HL-60/S4 treated with retinoic acid at 250 ng/mL for 4 days and 3 days (cell line): Measurements from ENCODE around the gene POU2F2.

Experiments
- in situ Hi-C: fragments of 300-500 bp; cut with MboI; formaldehyde crosslinking; loops from 2 replicates; pipeline ENCODE4 v1.7.0; 2022; ENCODE audit warnings: low sequenced_read_pairs

POU2F2 gene

DNA sequence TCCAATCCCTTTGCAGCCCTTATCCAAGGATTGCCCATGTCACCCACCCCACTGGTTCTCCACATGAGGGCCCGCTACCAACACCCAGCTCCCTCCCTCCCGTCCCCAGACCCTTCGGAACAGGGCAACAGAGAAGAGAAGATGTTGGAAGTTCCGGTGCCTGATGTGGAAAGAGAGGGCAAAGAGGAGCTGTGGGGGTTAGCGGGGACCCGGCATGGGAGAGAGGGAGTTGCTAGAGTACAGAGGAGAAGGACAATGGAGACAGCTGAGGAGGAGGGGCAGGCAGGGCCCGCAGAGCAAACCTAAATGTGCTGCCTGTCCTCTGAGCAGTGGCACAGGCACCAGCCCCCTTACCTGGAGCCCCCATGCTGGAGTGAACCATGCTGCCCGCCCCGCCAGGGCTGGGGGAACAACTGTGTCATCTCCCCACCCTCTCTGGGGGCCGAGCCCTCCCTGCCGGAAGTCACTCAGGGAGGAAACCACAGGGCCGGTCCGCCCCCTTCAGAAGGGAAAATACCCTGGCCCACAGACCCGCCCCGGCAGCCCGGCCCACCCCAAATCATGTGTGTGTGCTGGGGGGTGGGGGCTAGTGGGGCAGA is at the start of gene POU2F2:
TSS of gene POU2F2 (minus strand) at position 417 of the 599 bp plus-strand sequence. CDS start at position 382, 35 bp downstream.
- in situ Hi-C loops: no loop called here

DNA sequence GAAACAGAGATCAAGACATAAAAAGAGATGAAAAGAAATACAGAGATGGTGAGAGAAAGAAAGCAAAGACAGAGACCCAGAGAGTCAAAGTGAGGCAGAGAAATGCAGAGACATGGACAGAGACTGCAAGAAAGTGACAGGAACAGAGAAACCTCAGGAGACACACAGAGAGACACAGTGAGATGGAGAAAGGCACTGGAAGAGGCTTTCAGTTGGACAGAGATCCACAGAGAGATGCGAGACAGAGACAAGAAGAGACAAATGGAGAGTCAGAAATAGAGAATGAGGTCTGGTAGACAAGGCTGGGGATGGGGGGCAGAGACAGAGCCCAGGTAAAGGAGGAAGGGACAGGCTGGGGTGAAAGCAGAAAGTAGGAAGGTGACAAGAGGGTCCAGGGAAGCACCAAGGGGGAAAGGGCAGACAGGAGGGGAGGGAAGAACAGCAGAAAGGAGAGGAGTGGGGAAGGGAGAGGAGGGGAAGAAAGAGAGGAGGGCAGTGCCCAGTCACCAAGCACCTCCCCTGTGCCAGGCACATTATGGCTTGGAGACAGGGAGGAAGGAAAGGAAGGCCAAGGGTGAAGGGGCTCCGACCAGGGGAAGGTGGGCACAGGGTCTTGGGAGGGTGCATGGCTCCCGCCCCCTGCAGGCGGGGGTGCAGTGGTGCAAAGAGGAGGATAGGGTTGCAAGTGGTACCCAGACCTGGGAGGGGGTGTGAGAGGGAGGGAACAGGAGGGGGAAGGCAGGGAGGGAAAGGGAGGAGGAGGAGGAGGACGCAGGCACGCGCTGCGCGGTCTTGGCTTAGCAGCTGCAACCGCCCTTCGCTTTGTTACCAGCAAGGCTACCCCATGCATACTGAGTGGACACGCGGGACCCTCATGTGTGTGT is 46.8 kb upstream of the POU2F2 start:
- in situ Hi-C loops: no loop called here

DNA sequence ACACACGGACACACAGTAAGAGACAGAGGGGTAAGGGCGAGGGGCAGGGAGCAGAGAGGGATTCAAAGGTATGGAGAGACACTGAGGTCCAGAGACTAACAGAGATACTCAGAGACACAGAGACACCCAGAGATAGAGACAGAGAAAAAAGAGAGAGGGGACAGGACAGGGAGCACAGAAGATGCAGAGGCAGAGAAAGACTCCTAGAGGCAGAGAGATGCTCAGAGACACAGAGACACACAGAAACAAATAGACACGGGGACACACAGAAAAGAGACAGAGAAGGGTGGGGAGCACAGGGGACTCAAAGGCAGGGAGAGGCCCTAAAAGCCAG is 45.4 kb upstream of the POU2F2 start:
- in situ Hi-C loops: no loop called here

DNA sequence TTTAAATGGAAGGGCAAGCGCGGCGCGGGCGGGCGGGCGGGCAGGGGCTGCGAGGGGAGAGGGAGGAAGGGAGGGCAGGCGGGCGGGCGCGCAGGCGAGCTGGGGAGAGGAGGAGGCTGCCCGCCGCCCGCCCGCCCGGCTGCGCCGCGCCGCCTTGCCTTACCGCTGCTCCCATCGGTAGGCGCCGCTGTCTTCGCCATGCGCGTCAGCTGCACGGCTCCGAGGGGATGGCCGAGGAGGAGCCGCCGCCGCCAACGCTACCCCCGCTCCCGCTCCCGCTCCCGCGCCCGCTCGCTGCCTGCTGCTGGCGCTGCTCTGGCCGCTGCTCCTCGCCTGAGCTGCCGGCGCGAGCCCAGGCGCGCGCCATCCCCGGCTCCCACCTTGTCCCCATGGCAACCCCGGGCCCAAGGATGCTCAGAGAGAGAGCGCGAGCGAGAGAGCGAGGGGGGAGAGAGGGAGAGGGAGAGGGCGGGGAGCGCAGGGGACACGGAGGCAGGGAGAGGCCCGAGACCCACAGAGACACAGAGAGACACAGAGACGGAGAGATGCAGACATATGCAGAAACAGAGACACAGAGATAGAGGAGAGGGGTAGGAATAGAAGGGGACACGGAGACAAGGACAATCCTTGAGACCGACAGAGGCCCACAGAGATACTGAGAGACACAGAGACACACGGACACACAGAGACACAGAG is 44.9 kb upstream of the POU2F2 start:
- in situ Hi-C loops: no loop called here

DNA sequence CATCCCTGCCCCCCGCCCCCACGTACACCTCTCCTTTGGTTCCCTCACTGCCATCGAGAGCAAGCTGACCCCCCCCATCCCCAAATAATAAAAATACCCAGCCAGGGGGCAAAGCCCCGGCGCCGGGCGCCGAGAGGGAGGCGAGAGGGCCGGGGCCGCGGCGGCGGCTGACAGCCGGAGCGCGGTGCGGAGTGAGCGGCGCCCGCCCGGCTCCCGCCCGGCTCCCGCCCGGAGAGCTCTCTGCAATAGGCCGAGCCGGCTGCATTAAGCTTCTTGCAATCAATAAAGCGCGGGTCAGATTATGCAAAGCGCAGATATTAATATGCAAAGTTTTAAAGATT is 44.4 kb upstream of the POU2F2 start:
- in situ Hi-C loops: no loop called here

DNA sequence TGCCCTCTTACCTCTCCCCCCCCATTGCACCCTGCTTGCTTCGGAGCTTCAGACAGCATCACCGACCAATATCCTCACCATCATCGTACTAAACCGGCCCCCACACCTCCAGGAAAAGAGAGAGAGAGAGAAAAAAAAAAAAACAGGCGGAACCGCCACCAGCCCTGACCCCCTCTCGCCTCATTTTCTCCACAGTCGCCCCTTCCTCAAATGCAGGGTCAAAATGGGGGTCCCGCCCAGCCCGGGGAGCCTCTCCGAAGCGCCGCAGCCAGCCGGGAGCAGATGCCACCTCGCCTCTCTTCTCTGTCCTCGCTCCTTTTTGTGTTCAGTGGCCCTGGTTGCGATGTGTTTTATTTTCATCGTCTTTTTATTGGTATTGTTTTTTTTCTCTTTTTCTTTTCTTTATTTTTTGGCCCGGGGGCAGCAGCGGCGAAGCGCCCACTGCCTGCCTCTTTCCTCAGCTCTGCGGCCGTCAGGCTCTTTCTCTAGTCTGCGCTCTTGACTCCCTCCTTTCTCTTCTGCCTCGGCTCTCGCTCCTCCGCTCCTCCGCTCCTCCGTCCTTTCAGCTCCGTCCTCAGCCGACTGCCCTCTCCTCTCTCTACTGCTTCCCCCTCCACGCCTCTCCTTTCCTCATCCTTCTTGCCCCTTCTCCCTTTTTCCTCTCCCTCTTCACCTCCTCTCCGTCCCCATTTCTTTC is 43.9 kb upstream of the POU2F2 start:
- in situ Hi-C loops: no loop called here

DNA sequence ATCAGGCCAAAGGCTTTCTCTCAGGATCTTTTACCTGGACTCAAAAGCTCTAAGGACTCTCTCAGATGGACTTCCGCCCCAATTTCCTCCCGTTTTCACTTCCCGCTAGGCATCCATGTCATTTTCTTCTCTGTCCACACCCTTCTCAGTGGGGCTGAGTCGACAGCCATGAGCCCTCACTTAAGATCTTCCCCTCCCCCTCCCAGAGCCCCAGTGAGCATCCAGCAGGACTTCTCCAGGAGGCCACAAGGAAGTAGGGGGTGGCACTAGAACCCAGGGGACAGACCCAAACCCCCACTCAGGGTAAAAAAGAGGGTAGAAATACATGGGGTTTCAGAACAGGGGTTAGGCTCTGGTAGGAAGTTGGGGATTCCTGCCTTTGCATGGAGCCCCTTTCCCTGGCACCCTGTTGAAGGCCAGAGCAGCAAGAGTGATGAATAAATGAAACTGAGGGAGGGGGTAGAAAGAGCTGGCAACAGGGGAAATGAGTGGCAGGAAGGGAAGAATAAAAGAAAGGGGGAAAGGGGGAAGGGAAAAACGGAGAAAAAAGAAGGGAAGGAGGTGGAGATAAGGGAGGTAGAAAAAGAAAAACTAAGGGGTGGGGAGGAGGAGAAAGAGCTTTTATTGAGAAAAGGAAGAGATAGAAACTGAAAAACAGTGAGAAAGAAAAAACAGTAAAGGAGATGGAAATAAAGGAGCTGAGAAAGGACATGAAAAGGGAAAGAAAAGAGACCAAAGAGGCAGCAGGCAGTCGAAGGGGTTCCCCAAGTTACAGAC is 42.9 kb upstream of the POU2F2 start:
- in situ Hi-C loops: no loop called here

DNA sequence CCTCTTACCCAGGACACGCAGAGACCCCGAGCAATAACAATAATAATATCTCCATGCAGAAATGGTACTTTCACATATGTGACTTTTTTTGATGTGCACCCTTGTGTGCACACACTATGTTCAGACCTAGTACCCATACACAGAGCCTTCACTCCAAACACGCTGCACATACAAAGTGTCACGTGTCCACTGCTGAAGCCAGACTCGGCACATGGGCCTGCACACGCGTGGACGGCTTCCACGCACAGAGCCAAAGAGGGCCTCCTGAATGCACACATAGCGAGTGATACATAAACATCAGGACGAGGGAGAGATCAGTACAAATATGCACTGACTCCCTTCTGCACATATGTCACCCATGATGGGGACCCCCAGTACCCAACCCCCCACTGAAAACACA is 41.9 kb upstream of the POU2F2 start:
- in situ Hi-C loops: no loop called here

DNA sequence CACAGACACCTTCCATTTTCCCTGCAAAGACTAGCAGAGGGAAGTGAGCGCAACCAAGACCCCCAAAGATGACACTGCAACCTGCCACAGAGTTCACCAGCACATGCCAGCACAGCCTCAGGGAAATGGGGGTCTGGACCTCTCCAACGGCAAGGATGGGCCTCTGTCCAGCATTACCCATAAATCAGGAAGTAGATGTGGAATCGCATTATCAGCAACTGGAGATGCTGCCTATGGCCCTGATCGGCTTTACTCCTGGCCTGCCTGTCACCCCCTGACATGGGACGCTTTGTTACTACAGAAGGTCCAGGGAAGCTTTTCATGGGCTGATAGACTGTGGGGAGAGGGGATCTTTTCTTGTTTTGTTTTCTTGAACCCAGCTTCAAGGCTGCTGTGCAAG is 41.4 kb upstream of the POU2F2 start:
- in situ Hi-C loops: no loop called here

DNA sequence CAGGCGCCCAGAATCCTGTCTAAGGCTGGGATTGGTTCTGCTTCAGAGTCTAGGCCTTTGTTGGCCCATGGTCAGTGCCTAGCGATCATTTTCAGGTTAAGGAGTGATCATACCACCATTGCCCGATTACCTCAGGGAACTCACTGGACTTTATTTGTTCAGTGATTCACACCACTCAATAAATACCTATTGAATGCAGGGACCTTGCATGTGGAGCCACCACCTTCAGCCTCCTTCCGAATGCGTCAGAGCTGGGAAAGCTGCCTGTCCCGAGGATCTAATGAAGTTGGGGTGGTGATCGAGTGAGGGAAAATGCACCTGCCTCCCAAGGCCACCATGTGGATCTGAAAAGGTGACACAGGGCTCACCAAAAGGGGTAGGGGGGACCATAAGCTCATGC is 40.0 kb upstream of the POU2F2 start:
- in situ Hi-C loops: no loop called here

DNA sequence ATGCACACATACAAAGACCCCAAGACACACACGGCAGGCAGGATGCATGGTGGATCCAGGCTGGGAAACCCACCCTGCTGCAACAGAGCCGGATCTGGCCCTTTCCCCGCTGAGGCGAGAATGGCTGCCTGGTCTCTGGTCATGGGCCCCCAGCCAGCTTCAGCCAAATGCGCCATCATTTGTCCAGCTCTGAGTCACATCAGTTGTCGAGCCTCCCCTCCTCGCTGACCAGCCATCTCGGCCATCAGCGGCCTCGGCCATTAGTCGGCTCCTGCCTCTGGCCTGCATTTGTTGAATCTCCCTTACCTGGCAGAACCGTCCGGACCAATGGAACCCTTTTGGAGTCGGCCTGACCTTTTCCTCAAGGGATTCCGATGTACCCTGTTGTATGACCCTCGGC is 38.5 kb upstream of the POU2F2 start:
- in situ Hi-C loops: no loop called here

DNA sequence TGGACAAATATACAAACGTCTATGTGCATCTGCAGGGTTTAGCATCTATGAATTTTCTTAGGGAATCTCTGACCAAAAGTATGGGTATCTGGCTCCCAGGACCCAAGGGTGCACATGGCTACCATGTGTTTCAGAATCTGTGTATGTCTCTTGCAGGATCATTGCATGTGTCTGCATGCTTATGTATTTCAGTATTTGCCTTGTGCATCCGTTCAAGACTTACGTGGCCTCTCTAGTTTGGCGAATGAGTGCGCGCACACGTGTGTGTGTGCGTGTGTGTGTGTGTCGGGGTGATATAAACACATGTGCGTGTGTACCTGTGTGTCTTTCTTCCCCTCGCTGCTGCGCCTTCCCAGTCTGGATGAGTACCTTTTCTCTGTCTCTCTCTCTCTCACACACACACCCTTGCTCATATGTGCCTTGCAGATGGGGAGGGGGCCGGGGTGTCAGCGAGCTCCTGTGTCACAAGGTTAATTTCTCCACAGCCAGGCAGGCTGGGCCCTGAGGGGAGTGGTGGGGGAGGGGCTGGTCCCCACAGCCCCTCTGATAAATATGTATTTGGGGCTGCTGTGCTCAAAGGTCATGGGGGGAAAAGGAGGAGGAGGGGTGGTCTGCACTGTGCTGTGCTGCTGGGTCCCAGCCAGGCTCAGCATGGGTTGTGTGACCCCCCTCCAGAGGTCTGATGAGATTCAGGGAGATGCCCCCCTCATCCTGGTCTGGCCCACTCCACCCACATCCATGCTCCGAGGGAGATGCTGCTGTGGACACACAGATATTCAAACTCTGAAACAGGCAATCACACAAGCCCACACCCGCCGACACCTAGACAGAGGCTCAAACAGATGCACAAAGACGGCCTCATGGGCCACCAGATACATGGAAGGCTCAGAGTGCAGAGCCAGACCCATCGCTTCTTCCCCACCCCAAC is 37.5 kb upstream of the POU2F2 start:
- in situ Hi-C loops: no loop called here

DNA sequence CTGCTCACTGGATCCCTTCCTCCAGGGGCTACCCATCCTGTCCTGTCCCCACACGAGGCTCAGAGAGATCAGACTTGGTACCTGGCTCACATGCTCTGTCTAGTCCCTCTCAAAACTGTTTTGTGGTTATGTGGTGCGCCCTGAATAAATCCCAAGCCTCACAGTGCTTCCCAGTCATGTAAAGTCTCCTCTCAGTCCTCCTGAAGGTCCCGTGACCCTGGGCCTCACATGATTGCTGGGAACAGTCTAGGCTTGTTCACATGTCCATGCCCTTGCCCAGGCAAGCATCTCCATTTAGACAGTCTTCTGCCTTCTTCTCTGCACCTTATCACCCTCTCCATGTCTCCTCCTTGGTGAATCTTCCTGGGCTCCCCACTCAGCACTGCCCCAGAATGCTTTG is 36.0 kb upstream of the POU2F2 start:
- in situ Hi-C loops: no loop called here

DNA sequence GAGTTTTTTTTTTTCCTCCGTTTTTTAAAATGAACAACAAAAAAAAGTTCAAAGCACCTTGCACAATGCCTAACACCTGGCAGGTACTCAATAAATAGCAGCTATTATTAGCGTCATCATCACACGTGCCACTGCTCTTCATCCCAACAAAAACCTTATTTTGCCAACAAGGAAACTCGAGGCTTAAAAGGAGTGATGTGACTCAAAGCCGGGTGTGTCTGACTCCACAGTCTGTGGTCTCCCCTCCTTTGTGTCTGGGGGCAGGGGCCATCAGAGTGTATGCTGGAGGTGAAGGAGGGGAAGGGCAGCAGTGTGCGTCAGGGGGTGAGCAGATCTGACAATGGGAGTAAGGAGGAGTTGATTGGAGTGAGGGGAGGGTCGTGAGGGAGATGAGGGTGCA is 34.1 kb upstream of the POU2F2 start:
- in situ Hi-C loops: no loop called here

DNA sequence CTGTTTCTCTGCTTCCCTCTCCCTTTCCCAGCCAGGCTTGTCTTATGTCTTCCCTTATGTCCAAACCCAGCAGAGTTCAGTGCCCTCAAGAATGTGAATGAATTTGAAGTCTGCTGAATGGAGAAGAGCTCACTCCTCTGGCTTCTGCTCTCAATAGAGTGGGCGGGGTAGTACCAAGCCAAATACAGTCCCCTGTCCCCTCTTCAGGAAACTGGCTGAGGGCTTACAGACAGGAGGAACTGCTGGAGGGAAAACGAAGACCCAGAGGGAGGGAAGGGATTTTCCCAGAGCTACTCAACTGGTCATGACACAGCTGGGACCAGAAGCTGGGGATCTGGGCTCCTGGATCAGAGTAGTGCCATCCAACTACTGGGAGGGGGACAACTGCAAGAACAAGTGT is 32.9 kb upstream of the POU2F2 start:
- in situ Hi-C loops: no loop called here

DNA sequence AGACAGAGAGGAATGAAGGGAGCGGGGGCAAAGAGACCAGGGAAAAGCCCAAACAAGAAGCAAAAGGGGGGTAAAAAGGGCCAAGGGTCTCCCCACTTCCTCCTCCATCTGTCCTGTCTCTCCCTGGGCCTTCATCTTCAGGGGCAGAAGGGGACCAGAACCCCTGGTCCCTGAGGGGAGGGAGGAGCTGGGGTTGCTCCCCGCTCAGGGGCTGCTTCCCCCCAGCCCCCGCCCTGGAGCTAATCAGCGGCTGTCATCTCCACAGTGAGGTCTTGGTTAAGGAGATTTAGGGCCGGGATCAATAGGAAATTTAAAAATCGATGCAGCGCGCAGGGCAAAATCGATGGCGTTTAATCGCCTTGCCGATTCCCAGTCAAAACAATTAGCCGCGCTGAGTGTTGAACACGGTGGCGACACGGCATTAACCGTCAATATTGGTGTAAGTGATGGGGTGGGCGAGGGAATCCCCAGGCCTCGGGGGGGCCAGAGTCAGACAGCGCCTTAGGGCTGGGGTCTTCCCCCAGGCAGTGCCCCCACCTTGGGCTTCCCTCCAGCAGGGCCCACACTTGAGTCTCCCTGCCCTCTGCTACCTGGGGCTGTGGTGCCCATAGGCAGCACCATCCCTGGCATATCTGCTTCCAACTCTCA is 29.5 kb upstream of the POU2F2 start:
- in situ Hi-C loops: no loop called here

DNA sequence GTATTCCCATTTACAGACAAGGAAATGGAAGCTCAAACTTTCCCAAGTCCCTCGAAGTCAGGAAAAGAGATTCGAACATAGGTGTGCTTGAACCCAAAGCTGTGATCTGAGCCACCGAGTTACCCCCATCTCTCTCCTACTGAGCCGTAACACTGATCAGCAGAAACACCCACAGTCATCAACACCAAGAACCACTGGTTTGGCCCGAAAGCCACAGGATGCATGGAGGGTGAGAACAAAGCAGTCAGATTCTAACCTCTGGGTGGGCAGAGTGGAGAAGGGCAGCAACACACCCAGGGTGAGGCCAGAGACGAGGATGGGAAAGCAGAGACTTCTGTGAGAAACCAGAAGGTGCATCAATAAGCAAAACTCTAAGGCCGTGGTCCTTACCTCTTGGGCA is 27.7 kb upstream of the POU2F2 start:
- in situ Hi-C loops: no loop called here

DNA sequence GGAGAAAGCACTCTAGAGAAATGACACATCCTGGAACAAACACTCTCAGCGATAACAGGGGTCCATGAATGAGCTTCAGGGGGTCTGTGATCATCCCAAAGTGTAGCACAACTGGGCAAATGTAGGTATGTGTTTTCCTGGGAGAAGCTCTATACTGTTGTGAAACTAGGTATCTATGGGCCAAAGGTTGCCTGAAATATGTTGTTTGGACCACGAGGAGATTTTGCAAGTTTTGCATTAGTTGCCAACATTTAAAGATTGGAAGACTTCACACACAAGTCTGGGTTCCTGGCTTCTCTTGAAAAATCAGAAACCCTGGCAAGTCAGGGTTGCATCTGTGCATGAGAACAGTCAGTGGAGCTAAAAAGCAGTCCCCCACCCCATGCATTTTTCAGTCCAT is 26.7 kb upstream of the POU2F2 start:
- in situ Hi-C loops: no loop called here

DNA sequence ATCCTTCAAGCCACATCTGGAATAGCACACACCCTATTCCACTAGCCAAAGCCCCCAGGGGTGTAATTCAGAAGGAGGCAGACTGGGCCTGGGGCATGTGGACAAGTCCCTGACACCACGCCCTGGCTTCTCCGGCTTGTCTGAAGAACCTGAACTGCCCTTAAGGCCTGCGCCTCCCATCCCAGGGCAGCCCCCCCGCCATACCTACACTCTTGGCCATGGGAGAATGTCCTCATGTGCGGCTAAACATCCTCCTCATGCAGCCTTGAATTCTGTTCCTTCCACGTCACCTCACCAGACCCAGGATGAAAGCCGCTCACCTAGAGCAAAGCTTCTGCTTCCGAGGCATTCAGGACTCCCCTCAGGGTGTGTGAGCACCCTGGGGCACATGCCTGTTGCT is 24.3 kb upstream of the POU2F2 start:
- in situ Hi-C loops: no loop called here
